GM10847 (cell line): ENCODE data around the gene PRDM15.

Experiments
- POLR2A ChIP-seq: IDR thresholded peaks from 2 replicates; pipeline ENCODE4 v1.6.1; 2011; ENCODE audit not compliant: insufficient read length; ENCODE audit errors: extremely low read depth

The PRDM15 gene

DNA sequence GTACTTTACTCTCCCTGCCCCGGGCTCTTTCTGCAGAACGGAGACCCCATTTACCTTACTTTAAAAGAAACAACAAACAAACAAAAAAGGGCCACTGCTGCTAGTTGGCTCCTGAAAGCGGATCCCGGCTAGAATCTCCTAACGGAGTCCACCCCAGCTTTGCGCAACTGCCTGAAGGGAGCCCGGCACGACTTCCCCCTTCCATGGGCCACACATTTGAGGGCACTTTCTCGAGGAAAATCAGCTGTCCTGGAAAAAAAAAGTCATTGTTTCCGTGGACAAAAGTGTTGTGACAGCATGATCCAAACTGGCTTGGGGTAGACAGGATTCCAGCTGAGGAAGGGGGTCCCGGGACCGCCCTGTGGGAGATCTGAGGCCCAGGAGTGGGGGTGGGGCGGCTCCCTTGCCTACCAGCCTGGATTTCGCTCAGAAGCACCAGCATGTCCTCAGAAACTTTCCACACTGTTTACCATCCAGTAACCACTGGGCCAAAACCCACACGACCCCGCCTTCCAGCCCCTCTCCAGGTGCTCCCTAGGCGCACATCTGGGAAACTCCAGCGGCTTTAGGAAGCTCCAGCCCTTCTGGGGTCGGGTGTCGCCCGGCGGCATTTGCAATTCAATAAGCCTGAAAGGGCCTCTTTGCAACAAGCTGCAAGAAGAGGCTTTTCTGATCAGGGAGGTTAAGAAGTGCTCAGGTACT lies 117.1 kb downstream of the PRDM15 start:
- TF ChIP-seq POLR2A = no peak

DNA sequence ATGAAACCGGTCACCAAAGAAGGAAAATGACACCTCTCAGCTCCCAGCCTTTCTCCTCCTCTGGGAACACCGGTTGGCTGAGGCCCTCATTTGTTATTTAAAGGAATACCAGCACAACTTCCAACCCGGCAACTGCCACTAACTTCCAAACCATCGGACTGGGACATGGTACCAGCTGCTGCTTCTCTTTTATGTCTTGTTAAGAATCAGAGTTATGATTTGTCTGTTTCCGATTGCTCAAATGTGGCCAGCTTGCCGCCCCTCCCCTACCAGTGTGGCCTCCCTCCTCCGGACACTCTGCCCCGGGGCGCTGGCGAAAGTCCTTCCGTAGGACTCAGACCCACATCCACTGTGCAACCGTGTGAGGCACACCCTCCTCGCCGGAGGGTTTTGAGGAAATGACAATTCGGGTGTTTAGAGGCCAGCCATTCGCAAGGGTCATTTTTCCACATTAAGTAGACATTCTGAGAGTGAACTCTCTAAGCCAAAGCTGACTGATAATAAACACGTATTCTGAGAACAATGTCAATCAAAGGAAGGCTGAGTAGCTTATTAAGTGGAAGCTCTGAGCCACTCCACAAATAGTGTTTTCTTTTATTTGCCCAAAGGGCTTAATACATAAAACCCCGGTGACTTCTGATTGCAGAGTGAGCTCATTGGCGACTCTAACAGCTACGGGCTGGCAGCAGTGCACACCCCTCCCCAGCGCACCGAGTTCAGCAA lies 117.8 kb downstream of the PRDM15 start:
- no peak for TF ChIP-seq POLR2A

DNA sequence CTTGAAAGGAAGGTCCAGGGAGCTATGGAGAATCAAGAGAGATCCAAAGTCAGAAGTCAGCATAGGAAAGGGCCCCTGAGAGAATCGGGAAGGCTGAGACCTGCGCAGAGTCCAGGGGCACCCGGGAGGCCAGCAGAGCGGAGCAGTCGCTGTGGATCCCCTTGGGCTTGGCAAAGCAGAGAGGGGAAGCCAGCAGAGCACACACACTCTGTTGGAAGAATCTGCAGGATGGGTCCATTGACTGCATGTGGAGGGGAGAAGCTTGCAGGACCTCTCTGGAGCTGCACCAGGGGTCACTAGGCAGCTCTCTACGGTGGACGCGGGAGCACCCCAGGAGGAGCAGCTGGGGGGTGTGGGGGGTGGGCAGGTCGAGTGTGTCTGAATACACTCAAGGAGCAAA lies 118.7 kb downstream of the PRDM15 start:
- no peak for TF ChIP-seq POLR2A

DNA sequence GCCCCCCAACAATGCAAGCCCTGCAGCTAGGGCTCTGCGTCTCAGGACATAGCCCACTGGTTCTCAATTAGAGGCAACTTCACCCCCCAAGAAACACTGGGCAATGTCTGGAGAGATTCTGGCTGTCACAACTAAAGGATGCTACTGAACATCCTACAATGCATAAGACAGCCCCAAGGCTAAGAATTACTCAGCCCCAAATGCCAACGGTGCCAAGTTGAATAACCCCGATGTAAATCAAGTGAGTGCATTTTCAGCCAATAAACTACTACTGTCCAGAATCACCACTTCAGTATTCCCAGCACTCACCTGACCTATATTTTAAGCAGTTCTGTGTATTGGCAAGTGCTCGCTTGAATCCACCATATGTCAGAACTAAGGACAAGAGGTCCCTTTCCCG lies 119.2 kb downstream of the PRDM15 start:
- TF ChIP-seq POLR2A = no peak

DNA sequence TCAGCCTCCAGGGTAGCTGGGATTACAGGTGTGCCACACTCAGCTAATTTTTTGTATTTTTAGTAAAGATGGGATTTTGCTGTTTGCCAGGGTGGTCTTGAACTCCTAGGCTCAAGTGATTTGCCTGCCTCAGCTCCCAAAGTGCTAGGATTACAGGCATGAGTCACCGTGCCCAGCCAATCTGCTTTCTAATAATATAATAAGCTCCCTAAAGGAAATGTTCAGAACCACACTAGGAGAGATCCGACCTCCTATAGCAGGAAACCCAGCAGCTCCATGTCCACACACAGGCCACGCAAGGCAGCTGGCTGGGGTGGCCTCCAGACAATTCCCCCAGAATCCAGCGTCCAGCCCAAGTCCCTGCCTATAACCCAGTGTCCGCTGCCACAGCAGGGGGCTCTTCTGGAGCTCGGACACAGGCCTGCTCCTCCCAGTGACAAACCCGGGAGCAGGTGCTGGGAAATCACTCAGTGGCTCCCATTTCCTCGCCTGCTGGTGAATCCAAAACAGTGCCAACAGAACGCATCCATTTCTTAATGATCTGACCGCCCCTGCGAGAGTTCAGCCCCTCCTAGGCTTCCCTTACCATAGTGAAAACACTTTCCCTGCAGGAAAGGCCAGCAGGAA lies 119.8 kb downstream of the PRDM15 start:
- TF ChIP-seq POLR2A = no peak

DNA sequence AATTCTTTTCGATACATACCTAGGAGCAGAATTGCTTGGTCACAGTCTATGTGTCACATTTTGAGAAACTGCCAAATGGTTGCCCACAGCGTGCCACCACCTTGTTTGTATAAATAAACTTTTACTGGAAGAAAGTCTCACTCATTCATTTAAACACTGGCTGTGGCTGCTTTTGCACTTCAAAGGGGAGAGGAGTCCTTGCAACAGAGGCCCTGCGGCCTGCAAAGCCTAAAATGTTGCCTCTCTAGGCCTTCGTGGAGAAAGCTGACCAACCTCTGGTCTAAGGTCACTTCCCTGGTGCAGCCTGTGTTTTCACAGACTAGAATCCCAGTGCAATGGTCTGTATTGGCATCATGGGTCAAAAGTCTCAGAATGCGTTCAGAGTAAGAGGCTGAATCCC lies 120.6 kb downstream of the PRDM15 start:
- TF ChIP-seq POLR2A = no peak

DNA sequence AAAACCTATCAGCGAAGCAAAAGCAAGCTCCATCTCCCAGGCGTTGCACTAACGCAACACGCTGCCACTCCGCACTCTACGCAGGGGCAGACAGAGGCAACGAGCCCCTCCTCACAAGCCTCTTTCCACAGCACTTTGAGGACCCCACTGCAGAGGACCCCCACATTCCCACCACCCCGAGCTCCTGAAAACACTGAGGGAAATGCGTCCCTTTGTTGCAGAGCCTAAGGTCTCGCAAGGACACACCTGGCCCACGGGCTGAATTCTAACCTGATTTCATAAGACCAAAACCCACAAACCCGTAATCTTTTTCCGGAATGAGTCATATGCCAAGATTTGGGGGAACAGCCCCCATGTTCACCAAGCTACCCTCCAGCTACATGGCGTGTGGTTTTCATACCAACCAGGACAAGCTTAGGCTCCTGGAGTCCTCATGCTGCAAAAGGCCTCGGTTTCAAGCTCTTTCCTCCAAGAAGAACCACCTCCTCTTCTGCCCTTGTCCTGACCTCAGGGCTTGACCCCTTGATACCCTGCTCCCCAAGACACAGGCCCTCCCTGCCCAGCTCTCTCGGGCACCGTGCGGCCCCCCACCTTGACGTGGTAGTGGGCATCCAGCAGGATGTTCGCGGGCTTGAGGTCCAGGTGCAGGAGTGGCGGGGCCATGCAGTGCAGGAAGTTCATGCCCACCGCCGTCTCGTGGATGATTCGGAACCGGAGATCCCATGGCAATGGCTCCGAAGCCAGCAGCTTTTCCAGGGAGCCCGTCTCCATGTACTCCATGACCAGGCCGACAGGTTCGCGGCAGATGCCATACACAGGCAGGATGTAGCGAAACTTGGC lies 123.0 kb downstream of the PRDM15 start:
- TF ChIP-seq POLR2A = no peak

DNA sequence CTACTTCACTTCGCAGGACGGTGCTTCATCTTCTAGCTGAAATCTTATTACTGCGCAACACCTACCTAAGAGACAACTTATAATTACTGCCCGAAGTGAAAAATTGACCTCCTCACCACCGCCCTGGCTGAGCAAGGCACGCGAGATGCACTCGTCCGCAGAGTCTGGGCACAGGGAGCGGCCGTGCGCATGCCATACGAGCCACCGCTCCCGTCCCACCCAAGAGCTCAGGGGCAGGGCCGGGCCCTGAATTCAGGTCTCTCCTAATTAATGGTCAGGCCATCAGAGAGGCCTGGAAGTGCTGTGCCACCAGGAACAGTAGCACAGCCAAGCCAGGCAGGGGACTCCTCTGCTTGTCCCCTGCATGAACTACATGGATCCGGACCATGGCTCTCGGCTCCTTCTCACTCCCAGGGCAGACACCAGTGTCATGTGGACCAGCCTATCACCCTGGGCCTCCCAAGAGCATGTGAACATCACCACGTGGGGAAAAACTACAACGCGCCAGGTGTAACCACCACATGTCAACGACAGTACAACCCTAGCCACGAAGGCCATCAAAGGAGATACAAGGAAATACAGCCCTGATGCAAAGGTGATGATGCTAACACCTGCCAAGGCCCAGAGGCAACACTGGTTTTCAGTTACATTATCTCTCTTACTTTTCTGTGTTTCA lies 123.7 kb downstream of the PRDM15 start:
- no peak for TF ChIP-seq POLR2A

DNA sequence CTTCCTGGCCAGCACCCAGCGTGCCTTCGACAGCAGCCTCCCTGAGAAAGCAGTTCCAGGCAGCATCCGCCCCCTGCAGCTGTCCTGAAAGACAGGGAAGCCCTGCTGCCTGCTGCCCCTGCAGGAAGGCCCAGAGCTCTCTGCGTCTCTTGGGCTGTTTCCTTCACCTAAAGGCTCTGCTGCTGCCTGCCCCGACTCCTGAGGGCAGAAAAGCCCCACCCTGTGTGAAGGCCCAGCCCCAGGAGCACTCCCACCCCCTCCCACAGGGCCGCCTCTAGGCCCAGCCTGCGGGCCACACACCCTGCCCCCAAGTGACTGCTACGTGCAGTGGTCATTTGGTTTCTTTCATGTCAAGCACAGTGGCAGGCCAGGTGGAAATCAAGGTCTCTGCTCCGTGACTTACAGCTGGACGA lies 124.7 kb downstream of the PRDM15 start:
- no peak for TF ChIP-seq POLR2A

DNA sequence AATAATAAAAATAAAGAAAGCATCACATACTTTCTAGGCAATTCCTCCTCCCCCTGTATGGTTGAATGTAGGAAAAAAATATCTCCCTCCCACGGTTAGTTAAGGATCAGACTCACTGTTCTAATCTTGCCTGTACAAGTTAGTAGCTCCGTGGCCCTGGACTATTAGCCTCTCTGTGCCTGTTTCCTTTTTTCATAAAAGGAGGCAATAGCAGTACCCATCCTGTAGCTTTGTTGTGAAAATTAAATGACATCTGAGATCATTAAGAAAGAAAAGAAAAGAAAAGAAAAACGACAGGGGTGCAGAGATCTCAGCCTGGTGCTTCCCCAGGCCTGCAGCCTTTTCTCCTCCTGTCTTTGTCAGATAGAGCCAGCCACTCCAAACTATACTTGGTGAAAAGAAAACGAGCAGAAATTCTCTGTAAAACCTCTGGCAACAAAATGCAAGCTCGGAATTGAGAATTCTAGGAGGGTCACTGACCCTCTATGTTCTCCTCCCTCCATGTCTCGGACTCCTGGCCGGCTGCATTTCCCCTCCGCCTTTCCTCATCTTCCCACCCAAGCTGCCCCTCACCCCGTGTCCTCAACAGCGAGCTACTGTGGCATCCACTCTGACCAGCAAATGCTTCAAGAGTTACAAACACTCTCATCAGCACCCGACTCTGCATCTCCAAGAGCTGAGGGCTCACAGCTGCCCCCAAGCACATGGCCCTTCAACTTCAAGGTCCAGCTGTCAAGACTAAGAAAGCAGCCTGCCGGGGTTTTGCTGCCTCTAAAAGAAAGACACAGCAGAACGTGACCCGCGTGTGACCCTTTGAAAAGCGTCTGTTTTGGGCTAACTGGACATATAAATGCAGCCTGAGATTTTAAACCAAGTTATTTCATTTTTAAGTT lies 125.9 kb downstream of the PRDM15 start:
- TF ChIP-seq POLR2A = no peak

DNA sequence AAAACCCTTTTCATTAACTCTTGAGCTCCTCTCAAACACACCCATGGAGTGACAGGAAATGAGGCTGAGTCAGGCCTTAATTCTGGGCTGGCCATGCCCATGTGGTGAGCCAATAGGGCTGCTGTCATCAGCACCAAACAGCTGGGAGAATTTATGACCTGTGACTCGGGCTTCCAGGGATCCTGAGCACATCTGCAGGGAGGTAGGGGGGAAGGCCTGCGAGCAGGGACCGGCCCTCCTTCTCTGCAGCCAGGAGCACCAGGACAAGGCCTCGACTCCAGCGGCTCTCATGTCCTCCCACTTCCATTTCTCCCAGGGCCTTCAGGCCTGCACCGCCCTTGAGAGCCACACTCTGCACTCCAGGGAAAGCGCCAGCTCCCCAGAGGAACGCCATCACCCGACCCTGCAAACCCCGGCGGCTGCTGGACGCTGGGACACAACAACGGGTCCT lies 126.9 kb downstream of the PRDM15 start:
- TF ChIP-seq POLR2A = no peak

DNA sequence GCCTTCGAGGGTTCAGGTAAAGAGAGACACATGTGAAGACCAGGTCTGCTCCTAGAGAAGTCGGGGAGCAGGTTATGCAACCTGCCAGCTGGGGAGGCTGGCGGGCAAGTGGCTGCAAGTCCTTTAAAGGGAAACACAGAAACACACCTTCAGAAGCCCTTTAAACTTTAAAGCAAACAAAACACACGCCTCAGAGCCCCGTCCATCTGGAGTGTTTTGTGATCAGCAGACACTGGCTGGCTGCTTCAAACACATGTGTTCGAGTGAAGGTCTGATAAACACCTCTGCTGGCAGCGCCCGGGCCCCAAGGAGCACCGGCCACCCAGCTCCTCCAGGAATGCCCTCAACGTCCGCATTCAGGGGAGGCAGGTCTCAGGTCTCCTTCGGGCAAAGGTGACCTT lies 127.5 kb downstream of the PRDM15 start:
- no peak for TF ChIP-seq POLR2A

DNA sequence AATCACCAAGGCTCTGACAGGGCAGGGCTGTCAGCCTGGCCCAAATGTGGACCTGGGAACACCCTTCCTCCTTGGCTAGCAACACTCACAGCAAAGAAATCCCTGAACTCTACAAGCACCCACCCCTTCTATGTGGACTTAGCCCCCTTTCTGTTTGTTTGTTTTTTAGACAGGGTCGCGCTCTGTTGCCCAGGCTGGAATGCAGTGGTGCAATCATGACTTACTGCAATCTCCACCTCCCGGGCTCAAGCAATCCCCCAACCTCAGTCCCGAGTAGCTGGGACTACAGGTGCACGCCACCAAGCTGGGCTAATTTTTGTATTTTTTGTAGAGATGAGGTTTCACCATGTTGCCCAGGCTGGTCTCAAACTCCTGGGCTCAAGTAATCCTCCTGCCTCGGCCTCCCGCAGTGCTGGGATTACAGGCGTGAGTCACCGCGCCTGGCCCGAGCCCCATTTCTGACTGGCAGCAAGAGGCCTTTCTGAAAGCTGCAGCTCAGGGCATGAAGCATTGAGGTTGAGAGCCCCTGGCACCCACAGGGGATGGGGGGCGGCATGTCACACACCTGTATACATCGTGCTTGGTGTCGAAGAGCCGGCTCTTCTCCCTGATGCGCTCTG lies 128.5 kb downstream of the PRDM15 start:
- TF ChIP-seq POLR2A = no peak

DNA sequence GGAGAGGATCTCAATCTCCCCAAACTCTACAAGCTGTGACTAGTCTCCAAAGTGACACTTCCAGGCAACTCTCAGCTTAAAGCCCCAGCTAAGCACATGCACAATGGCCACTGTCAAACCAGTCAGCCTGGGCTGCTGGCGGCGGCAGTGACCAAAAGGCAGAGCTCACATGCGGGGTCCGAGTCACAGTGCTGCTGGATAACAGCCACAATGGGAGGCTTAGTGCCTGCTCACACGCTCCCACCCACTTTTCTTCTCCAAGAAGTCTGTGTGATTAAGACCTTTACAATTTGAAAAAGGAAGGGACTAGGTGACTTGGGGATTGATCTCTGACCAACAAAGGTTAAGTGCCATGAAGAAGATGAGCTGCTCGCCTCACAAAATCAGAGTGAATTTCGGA lies 129.1 kb downstream of the PRDM15 start:
- no peak for TF ChIP-seq POLR2A

DNA sequence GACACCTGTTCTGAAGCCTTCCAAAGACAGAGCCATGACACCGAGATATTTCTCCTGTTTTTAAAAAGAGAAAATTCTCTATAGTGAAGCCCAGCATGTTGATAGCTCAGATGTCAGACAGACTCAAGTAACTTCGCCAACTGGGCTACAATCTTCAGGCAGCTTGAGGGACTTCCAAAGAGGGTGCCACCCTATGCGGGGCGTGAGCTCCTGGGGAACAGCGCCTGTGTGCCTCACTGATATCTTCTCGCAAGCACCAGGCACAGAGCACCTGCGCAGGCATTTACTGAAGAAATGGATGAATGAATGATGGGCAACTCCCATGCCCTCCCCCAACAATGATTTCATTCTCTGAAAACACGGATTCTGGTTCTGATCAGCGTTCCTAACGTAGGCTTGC lies 129.9 kb downstream of the PRDM15 start:
- TF ChIP-seq POLR2A = no peak
